HG02970 (cell line): Measurements from ENCODE around the gene HRCT1.
"Not testable (repeated sequence)": the region's sequence is repeated elsewhere in the genome, so short reads cannot be mapped to it uniquely, and the experiment has no call there.

ENCODE experiments used
- ATAC-seq: cut with Tn5 transposase; IDR thresholded peaks from one replicate; pipeline ENCODE4 v1.9.1; 2021; ENCODE audit warnings: mild to moderate bottlenecking, moderate library complexity, moderate number of reproducible peaks; ENCODE audit not compliant: unreplicated experiment, low FRiP score

Gene HRCT1

DNA sequence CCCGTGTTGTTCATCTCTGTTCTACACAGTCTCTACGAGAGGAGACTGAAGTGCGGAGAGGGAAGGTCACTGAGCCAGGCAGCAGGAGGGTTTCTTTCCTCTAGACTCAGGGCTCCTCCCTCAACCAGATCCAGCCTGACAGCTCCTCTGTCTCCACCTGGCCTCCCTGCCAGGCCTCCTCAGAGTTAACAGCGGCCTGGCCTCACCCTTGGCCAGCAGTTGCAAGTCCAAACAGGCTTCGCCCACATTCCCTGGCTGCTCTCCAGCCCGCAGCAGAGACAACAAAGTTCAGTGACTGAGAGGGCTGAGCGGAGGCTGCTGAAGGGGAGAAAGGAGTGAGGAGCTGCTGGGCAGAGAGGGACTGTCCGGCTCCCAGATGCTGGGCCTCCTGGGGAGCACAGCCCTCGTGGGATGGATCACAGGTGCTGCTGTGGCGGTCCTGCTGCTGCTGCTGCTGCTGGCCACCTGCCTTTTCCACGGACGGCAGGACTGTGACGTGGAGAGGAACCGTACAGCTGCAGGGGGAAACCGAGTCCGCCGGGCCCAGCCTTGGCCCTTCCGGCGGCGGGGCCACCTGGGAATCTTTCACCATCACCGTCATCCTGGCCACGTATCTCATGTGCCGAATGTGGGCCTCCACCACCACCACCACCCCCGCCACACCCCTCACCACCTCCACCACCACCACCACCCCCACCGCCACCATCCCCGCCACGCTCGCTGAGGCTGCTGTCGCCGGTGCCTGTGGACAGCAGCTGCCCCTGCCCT is at the start of gene HRCT1:
TSS of gene HRCT1 (plus strand) at position 291 of the 768 bp plus-strand sequence. CDS start at position 377, 86 bp downstream.
- ATAC-seq, result no peak

DNA sequence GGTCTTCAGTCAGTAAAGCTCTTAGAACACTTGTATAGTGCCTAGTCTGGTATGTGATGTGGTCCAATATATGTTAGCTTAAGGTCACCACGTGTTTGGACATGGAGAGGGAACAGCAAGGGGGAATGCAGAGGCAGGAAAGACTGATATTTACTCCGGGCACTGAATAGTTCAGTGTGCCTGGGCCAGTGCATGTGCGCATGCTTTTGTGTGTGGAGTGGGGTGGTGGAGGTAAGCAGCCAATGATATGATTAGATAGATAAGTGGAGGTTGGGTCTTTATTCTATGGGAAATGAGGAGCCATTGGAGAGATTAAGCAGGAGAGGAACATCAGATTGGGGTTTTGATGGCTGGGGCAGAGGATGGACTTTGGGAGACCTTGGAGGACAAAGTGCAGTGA is 49.8 kb upstream of the HRCT1 start:
- ATAC-seq, result no peak

DNA sequence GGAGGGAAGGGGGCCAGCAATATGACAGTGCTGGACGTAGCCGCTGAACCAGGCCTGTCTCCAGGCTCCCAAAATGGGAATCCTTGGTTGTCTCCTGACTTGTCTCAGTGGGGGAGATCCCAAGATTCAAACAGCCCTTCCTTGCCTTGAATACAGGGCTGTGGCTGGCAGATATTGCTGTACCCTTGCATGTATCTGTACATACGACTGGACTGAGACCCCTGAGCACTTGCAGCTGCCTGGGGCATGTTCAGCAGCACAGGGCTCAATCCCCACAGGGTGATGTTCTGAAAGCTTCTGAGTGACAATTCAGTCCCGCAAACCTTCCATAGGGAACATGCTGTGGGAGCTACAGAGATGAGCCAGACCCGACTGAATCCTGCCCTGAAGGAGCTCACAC is 49.1 kb upstream of the HRCT1 start:
- no peak for ATAC-seq

DNA sequence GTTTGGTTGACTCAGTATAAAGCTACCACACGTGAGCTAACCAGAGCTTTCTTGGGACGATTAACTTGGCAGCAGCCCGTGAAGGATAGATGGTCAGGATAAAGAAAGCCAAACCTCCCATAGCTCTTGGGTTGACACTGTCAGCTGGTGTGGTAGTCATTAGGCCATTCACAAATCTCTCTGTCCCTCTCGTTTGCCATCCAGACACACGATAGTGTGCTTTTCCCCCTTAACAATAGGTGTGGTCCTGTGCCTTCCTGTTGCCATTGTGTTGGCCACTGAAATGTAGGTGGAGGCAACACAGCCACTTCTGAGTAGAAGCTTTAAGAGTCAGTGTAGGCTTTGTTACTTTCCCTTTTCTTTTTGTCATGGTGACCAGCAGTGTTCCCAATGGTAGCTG is 47.5 kb upstream of the HRCT1 start:
- no peak for ATAC-seq

DNA sequence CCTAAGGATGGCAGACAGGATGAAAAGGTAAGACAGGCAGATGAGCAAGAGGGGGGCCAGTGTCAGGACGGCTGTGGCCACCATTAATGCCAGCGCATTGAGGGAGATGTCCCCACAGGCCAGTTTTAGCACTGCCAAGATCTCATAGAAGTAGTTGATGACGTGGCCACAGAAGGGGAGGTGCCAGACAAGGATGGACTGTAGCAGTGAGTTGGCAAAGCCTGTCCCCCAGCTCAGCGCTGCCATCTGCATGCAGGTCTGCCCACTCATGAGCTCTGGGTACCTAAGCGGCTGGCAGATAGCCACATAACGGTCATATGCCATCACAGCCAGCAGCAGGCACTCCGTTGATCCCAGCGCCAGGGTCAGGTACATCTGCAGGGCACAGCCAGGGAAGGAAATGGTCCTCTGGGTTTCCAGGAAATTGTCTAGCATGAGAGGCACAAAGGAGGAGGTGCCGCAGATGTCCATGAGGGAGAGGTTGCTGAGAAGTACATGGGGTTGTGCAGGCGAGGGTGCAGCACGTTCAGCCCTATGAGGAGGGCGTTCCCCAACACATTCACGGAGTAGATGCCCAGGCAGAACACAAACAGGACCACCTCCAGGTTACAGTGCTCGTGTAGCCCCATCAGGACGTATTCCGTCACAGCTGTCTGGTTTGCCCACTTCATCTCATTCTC is 46.6 kb upstream of the HRCT1 start:
- no peak for ATAC-seq

DNA sequence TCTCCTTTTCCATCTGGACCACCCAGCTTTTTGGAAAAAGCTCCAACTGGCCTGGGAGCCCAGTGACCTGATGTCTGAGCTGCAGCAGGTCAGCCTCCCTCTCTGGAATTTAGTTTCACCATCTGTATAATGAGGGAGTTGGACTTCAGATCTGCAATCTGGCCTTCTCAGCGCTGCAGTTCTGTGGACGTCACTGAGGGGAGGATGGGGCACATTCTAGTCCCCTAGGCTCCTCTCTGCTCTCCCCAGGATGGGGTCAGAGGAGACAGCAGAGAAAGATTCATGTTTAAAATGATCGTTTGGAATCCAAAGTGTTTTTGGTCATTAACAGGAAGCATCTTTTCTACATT is 46.0 kb upstream of the HRCT1 start:
- no peak for ATAC-seq

DNA sequence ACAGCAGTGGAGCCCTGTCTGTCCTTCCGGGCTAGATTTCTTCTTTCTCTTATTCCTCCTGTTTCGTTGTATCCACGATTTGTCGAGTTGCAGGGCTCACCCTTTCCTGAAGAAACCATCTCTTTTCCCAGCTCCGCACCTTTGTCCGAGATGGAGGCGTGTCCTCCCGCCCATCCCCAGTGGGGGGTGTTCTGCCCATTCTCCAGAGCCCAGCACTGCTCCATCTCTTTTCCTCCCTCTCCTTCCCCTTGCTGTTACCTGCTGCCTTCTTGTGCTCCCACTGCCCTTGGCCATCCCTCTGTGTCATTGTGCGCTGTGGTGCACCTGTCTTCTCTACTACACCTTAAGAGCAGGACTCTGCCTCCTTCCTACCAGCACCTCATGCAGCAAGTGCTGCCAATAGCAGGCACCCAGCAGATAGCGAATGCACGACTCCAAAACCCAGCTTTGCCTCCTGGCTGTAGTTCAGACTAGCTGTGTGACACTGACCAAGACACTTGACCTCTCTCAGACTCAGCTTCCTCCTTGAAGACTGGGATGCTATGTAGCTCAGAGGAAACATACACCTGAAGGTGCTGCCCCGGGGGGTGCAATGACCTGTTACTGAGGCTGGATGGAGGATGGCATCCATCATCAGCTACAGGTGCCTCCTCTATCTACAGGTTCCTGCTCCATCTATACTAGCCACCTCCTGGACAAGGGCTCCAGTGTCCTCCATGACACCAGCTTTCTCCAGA is 44.7 kb upstream of the HRCT1 start:
- no peak for ATAC-seq

DNA sequence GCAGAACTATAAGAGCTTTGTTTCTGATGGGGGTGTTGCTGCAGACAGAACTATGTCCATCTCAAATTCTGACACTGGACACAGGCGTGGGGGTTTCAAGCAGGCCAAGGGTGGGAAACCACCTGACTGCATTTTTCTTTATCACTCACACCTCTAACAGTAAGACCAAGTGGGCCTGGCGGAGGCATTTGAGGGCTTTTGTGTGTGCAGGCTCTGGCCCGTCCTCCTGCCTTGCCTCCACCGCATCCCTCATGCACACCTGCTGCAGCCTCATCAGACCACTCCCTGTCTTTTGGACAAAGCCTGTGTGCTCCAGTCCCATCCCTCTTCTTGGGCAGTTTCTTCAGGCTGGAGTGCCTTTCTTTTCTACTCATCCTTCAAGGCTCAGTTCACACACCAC is 43.7 kb upstream of the HRCT1 start:
- no peak for ATAC-seq

DNA sequence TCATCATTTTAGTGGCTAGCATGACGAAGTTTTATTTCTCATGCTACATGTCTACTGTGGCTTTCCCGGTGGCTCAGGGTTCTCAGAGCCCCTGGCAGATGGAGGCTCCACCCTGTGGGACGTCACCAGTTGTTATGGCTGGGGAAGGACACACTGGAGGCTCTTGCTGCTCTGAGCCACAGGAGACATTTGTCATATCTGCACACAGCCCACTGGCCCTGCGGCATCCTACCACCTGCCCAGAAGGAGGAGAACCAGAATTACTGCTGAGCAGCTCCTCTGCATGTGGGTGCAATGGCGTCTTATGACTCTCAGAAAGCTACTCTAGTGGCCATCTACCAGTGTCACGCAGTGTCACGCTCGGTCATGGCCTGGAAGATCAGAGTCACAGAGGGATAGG is 42.4 kb upstream of the HRCT1 start:
- ATAC-seq, result no peak

DNA sequence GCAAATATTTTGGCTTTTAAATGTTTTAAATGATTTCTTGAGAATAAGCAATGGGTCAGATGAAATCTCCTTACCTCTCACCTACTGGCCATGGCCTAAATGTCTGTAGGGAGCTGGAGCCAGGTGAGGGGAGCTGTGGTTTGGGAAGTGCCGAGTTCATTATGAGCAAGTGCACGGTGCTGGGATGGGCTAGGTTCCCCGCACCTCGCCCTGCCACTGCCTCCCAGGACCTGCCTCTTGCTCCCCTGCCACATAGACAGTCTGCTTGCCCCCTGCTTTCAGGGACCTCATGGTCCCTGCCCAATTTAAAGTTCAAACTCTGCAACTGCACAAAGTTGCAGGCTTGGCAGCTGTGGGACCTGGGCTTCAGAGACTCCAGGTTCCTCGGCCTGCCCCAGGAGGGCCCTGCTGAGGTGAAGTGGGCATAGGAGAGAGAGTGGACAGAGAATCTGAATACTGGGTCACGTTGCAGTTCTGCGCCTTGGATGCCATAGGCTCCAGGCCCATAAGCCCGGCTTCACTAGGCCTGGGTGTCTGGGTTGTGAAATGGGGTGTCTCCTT is 41.2 kb upstream of the HRCT1 start:
- ATAC-seq, result no peak

DNA sequence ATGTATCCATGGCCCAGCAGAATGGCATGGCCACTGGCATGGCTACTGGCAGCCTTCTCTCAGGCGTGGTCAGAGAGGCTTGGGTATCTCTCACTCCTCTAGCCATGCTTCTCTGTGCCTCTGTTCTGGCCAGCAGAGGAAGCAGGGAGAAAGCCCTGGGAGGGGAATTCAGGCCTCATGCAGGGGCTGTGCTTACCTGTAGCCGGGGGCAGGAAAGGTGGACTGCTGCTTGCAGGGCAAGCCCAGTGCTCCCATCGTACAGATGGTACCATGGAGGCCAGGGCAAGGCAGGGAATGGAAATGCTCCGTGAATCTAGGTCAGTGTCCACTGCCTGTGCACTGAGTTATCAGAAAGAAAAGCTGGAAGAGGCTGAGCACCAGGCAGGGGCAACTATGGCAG is 38.5 kb upstream of the HRCT1 start:
- ATAC-seq, result no peak

DNA sequence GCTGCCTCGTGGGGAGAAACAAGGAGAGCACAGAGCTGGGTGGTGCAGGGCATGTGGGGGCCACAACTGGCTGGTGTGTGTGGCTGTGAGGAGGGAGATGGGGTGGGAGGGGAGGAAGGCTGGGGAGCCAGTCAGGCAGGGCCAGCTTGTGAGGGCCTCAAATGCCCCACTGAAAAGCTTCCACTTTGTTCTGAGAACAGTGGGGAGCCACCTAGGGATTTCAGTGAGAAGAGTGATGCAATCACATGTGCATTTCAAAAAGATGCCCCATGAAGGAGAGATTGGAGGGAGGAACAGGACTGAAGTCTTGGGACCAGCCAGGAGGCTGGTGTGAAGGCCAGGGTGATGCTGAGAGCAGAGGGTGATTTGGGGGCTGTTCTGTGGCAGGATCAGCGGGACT is 37.1 kb upstream of the HRCT1 start:
- ATAC-seq, result no peak

DNA sequence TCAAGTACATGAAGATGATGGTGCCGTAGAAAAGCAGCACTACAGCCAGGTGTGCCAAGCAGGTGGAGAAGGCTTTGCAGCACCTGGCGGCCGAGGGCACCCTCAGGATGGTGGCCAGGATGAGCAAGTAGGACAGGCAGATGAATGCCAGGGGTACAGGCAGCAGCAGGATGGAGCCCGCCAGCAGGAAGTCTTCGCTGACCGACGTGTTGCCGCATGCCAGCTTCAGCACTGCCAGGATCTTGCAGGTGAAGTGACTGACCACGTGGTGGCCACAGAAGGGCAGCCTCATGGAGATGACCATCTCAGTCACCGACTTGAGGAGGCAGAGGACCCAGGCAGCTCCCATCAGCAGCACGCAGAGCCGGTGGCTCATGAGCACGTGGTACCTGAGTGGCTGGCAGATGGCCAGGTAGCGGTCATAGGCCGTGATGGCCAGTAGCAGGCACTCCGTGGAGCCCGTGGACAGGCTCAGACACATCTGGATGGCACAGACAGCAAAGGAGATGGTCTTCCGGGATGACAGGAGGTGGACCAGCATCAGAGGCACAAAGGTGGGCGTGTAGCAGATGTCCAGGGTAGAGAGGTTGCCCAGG is 36.3 kb upstream of the HRCT1 start:
- ATAC-seq, result no peak

DNA sequence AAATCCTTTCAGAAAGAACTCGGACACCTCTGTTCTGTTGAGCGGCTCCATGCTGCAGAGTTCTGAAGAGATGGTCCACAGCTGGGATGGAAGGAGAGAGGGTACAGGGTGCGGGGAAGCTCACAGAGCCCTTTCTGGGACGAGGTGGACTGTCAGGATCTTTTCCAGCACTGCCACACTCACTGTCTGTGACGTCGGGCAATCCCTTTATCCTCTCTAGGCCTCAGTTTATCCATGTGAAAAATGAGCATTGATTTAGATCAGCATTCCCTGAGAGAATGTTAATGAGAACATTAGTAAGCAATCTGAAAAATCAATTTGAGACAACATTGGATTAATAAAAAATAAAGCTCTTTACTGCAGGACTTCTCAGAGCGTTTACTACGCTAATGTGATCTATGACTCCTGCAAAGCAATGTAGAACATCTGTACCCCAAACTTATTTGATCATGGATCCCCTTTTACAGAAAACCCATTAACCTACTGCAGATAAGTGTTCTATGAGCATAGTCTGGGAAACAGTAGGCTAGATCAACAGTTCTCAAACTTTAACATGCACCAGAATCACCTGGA is 35.6 kb upstream of the HRCT1 start, which contains the start of gene OR13J1:
TSS of gene OR13J1 (minus strand) at position 51 of the 573 bp plus-strand sequence. CDS start at position 51, 0 bp downstream.
- ATAC-seq, result no peak

DNA sequence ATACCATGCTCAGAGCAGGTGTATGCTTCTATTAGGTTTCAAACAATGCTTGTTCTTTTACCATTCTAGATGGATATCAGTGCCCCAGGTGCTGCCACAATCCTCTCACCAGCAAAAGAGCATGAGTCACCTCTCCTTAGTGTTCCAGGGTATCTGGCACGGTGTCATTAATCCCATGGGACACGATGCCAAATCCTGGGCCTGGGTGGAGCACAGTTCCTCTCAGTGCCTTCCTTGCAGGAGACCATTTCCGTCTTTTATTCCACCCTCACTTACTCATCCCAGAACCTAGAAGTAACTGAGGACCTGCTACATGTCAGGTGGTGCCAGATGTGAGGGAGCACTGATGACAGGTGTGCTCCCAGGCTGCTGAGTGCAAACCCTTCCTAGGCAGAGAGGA is 34.5 kb upstream of the HRCT1 start:
- no peak for ATAC-seq

DNA sequence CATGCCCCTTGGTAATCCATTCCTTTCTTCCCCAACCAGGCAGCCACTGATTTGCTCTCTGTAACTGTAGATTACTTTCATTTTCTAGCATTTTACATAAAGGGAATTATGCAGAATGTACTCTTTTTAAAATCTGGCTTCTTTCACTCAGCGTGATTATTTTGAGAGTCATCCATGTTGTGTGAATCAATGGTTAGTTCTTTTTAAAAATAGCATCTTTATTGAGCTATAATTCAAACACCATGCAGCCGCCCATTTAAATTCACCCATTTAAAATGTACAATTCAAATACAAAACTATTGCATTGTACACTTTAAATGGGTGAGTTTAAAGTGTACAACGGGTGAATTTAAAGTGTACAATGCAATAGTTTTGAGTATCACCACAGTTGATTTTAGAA is 33.5 kb upstream of the HRCT1 start:
- ATAC-seq, result no peak

DNA sequence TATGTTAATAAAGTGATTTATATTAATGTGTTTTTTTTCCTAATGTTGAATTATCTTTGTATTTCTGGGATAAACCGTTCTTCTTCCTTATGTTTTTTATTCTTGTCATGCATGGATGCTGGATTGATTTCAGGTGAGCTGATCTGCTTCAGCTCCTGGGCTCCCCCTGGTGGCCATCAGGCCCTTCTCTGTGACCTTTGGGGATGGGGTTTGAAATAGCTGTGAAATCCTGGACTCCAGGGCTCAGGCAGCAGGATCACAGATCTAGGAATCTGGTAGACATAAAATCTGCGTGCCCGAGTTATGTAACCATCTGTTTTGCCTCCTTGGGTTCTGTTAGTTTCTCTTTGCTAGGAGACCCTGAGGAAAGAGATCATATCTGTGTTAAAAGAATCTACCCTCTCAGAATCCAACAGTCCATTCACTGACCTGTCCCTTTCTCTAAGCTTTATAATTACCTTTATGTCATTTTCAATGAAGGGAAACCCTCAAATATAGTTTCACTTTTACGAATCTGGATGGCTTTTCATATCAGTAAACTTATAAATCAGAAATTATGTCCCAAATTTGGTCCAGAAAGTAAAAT is 23.6 kb upstream of the HRCT1 start:
- no peak for ATAC-seq

DNA sequence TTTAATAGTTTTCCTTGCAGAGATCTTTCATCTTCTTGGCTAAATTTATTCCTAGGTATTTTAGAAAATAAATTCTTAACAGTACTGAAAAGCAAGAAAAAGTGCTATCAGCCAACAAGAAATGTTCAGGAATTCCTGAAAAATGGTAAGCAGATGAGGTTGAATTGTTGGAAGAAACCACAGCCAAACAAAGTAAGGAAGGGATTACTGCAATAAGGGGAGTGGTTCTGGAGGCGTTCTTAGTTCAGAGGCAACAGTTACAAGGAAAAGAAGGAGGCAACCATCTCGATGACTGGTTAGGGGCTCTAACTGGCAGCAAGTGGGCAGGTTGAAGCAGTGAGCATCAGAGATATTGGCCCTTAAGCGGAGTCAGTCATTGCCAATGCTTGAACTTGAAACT is 23.0 kb upstream of the HRCT1 start:
- no peak for ATAC-seq

DNA sequence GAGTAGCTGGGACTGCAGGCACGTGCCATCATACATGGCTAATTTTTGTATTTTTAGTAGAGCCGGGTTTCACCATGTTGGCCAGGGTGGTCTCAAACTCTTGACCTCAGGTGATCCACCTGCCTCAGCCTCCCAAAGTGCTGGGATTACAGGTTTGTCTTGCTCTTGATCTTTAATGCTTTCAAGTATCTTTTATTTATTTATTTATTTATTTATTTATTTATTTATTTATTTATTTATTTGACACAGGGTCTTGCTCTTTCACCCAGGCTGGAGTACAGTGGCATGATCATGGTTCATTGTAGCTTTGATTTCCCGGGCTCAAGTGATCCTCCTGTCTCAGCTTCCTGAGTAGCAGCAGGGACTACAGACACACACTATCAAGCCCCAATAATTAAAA is 21.1 kb upstream of the HRCT1 start:
- not testable (repeated sequence) for ATAC-seq

DNA sequence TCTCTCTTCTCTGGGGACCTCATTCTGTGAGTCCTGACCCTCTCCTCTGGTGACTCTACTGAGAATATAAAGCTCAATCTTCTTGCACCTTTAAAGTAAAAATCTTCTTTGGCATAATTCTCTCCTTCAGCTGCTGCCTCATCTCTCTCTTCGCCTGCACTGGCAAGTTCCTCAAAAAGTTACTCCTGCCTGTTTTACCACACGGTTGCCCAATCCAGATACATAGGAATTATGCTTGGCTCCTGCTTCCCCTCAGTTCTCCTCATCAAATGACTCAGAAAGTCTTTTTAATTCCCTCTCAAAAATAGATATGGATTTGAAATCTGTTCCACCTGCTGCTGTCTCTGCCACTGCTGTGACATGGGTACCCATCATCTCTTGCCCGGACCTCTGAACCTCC is 14.4 kb upstream of the HRCT1 start:
- no peak for ATAC-seq
